Iris pigment epithelial cell (primary cell): Measurements from ENCODE around the gene HS3ST2.

Experiments used
- DNase-seq: peaks from one replicate; pipeline ENCODE4 v3.0.0-alpha.2; 2011; ENCODE audit warnings: low read depth

Gene HS3ST2

GRCh38 chr16:22813948-22814710 lies at the start of gene HS3ST2:
HS3ST2 (plus strand) TSS chr16:22814162; CDS start chr16:22814611, 449 bp downstream.
- DNase-seq = peak; percentile 8

GRCh38 chr16:22764662-22765327 lies 49.2 kb upstream of the HS3ST2 start:
- no peak for DNase-seq

GRCh38 chr16:22765479-22765878 lies 48.5 kb upstream of the HS3ST2 start:
- no peak for DNase-seq

- no peak for DNase-seq
These were observed 43.1 kb upstream of the HS3ST2 start for GRCh38 chr16:22770866-22771265.

GRCh38 chr16:22771551-22771950 lies 42.4 kb upstream of the HS3ST2 start:
- no peak for DNase-seq

GRCh38 chr16:22775220-22775922 lies 38.6 kb upstream of the HS3ST2 start:
- no peak for DNase-seq

- DNase-seq = no peak
These were observed 32.5 kb upstream of the HS3ST2 start for GRCh38 chr16:22781480-22781879.

- no peak for DNase-seq
These were observed 31.6 kb upstream of the HS3ST2 start for GRCh38 chr16:22782314-22782713.

- no peak for DNase-seq
These were observed 29.2 kb upstream of the HS3ST2 start for GRCh38 chr16:22784690-22785214.

GRCh38 chr16:22785552-22785951 lies 28.4 kb upstream of the HS3ST2 start:
- no peak for DNase-seq

GRCh38 chr16:22786284-22786683 lies 27.7 kb upstream of the HS3ST2 start:
- DNase-seq = no peak

GRCh38 chr16:22786691-22787090 lies 27.3 kb upstream of the HS3ST2 start:
- no peak for DNase-seq

- peak; percentile 3 for DNase-seq
These were observed 26.3 kb upstream of the HS3ST2 start for GRCh38 chr16:22787466-22788192.

- no peak for DNase-seq
These were observed 25.8 kb upstream of the HS3ST2 start for GRCh38 chr16:22788193-22788530.

GRCh38 chr16:22789281-22789945 lies 24.5 kb upstream of the HS3ST2 start:
- no peak for DNase-seq

- no peak for DNase-seq
These were observed 16.4 kb upstream of the HS3ST2 start for GRCh38 chr16:22797551-22797950.

GRCh38 chr16:22799113-22799512 lies 14.8 kb upstream of the HS3ST2 start:
- no peak for DNase-seq

GRCh38 chr16:22804893-22805292 lies 9.1 kb upstream of the HS3ST2 start:
- DNase-seq = no peak

- DNase-seq = no peak
These were observed 8.6 kb upstream of the HS3ST2 start for GRCh38 chr16:22805326-22805725.

- DNase-seq = no peak
These were observed 7.2 kb upstream of the HS3ST2 start for GRCh38 chr16:22806811-22807210.

GRCh38 chr16:22810226-22810625 lies 3.7 kb upstream of the HS3ST2 start:
- no peak for DNase-seq
